SK-N-SH treated with all-trans-retinoic acid at 6 μM for 48 hours (cell line): ENCODE data around the gene COG4.

Experiments
- ATAC-seq: fragments of 200-7000 bp; cut with Tn5 transposase; 3 replicates; pipeline ENCODE4 v1.9.1; 2020; ENCODE audit warnings: mild to moderate bottlenecking, moderate library complexity
- ARNTL ChIP-seq: fragments of 450-650 bp; formaldehyde crosslinking; IDR thresholded peaks from 2 replicates; pipeline ENCODE4 v1.5.0; 2020; ENCODE audit warnings: low read depth, mild to moderate bottlenecking, moderate library complexity, borderline replicate concordance
- BACH2 ChIP-seq: fragments of 250-450 bp; sonication (Bioruptor Pico); IDR thresholded peaks from 2 replicates; pipeline ENCODE4 v1.9.0; 2021; ENCODE audit warnings: mild to moderate bottlenecking, borderline replicate concordance
- CSDC2 ChIP-seq: fragments of 250-450 bp; sonication (Bioruptor Pico); IDR thresholded peaks from 2 replicates; pipeline ENCODE4 v1.5.0; 2020; ENCODE audit warnings: mild to moderate bottlenecking, moderate library complexity
- OSR1 ChIP-seq: fragments of 250-450 bp; sonication (Bioruptor Pico); IDR thresholded peaks from 2 replicates; pipeline ENCODE4 v1.8.0; 2022; ENCODE audit warnings: moderate library complexity, mild to moderate bottlenecking, inconsistent platforms
- SNAI2 ChIP-seq: fragments of 250-450 bp; sonication (Bioruptor Pico); IDR thresholded peaks from 2 replicates; pipeline ENCODE4 v1.5.0; 2020; ENCODE audit warnings: mild to moderate bottlenecking, moderate library complexity
- TCF4 ChIP-seq: fragments of 250-450 bp; sonication (Bioruptor Pico); IDR thresholded peaks from 2 replicates; pipeline ENCODE4 v1.8.0; 2021; ENCODE audit warnings: mild to moderate bottlenecking, moderate library complexity, borderline replicate concordance
- TOX ChIP-seq: fragments of 250-450 bp; sonication (Bioruptor Pico); IDR thresholded peaks from 2 replicates; pipeline ENCODE4 v1.8.0; 2021; ENCODE audit warnings: mild to moderate bottlenecking, moderate library complexity, borderline replicate concordance
- ZFP3 ChIP-seq: fragments of 250-450 bp; sonication (Bioruptor Pico); IDR thresholded peaks from 2 replicates; pipeline ENCODE4 v1.5.0; 2020; ENCODE audit warnings: mild to moderate bottlenecking, moderate library complexity
- ZFP30 ChIP-seq: fragments of 450-650 bp; formaldehyde crosslinking; IDR thresholded peaks from 2 replicates; pipeline ENCODE4 v1.5.0; 2022; ENCODE audit warnings: mild to moderate bottlenecking, moderate library complexity
- ZNF565 ChIP-seq: fragments of 450-650 bp; formaldehyde crosslinking; conservative IDR thresholded peaks from 2 replicates; pipeline ENCODE4 v1.5.0; 2020; ENCODE audit warnings: low read depth, mild to moderate bottlenecking, moderate library complexity
- ZNF8 ChIP-seq: fragments of 450-650 bp; formaldehyde crosslinking; IDR thresholded peaks from 2 replicates; pipeline ENCODE4 v1.5.0; 2020; ENCODE audit warnings: mild to moderate bottlenecking, moderate library complexity
- TF ChIP-seq, protein P1 (sequence below): fragments of 250-450 bp; sonication (Bioruptor Pico); IDR thresholded peaks from 2 replicates; pipeline ENCODE4 v1.8.0; 2021; ENCODE audit warnings: low read depth, mild to moderate bottlenecking, moderate library complexity, borderline replicate concordance
- TF ChIP-seq, protein P2 (sequence below): fragments of 250-450 bp; sonication (Bioruptor Pico); IDR thresholded peaks from 2 replicates; pipeline ENCODE4 v1.5.1; 2021; ENCODE audit warnings: mild to moderate bottlenecking, moderate library complexity

COG4 gene

DNA sequence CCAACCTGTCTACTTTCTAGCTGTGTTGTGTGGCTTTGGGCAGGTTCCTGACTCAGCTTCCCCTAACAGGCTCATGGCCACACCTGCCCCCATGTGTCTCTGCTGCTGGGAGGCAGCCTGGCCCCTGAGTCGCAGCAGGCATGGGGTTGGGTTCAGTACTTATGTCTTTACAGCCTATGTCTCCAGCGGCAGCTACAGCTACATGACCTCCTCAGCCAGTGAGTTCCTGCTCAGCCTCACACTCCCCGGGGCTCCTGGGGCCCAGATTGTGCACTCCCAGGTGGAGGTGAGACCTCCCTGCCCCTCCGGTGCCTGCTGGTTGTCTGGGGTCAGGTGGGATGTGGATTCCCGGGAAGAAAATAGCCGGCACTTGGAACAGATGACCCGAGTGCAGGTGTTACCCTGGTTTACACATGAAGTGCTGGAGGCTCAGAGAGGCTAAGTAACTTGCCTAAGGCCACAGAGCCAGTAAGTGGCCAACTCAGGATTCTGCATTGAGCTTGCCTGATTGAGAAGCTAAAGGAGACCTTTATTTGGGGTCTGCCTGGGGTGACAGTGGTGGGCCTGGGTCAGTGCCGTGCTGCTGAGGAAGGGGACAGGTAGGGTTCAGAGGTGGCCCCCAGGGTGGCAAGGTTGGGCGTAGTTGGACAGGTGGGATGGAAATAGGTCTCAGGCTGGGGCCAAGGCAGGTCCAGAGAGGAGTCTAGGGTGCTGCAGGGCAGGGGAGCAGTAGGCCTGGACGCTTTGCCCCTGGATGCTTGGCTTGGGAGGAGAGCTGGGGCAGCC is 53.0 kb downstream of the COG4 start (continued):
- TF ChIP-seq, protein P1, sequence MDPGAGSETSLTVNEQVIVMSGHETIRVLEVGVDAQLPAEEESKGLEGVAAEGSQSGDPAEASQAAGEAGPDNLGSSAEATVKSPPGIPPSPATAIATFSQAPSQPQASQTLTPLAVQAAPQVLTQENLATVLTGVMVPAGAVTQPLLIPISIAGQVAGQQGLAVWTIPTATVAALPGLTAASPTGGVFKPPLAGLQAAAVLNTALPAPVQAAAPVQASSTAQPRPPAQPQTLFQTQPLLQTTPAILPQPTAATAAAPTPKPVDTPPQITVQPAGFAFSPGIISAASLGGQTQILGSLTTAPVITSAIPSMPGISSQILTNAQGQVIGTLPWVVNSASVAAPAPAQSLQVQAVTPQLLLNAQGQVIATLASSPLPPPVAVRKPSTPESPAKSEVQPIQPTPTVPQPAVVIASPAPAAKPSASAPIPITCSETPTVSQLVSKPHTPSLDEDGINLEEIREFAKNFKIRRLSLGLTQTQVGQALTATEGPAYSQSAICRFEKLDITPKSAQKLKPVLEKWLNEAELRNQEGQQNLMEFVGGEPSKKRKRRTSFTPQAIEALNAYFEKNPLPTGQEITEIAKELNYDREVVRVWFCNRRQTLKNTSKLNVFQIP (CRISPR knock-in tag) = no peak

DNA sequence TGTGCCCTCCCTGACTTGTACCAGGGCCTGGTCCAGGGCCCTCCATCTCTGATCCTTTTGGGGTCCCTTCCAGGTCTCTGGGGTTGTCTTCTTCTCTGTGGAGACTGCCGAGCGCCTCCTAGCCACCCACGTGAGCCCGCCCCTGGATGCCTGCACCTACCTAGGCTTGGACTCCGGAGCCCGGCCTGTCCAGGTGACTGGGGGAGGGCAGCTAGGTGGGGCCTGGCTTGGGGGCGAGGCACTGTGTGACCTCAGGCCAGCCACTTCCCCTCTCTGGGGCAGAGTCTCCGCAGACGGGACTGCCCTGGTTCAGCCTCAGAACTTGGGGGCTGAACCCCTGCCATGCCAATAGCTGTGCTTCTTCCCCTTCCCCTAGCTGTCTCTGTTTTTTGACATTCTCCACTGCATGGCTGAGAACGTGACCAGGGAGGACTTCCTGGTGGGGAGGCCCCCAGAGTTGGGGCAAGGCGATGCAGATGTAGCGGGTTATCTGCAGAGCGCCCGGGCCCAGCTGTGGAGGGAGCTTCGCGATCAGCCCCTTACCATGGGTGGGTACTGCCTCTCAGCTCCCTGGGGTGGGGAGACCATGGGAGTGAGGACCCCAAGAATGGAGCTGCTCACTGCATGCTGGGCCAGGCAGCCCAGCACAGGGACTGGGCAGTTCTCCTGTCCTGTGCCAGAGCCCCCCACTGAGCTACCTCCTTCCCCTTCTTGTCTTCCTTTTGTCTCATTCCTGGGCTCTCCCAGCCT is 54.4 kb downstream of the COG4 start:
- TF ChIP-seq TOX (CRISPR knock-in tag) (no peak), SNAI2 (CRISPR knock-in tag) (no peak), TCF4 (no peak), ZFP3 (CRISPR knock-in tag) (no peak), ARNTL (no peak), ZNF565 (CRISPR knock-in tag) (no peak), OSR1 (no peak)
- TF ChIP-seq, all 23 proteins: peak for 0
- no peak for ATAC-seq

DNA sequence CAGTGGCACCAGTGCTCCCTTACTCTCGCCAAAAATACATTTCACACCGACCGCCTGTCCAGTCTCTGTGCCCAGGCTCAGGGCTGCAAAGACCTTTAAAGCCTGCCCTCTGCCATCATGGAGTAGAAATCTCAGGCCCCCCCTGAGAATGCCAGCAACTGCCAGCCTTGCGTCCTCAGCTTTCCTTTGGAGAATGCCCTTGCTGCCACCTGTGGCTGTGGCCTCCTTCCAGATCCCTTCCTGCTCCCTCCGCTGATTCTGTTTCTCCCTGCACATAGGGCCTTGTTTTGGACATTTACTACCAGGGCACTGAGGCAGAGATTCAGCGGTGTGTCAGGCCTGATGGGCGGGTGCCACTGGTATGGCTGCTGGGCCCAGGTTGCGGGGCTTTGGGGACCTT is 55.7 kb downstream of the COG4 start:
- no peak for TF ChIP-seq ZNF8 (CRISPR knock-in tag)
- TF ChIP-seq BACH2 = no peak
- TF ChIP-seq, protein P1 (CRISPR knock-in tag) = no peak
- no peak for TF ChIP-seq TOX (CRISPR knock-in tag)
- no peak for TF ChIP-seq ARNTL
- ATAC-seq = no peak

DNA sequence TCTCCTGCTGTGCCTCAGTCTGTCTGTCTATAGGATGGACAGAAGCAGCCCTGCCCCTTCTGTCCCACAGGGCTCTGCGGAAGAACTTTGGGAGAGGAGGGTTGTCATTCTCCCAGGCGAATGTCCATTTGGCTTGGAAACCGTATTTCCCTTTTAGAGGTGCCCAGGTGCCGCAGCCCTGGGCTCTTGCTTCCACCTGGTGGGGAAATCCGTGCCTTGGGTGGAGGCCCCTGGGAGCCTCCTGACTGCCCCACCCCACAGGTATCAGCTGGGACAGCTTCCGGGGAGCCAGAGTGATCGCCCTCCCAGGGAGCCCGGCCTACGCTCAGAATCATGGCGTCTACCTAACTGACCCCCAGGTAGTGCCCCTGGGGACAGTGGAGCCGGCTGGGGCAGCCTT is 56.2 kb downstream of the COG4 start:
- TF ChIP-seq ZFP30 (CRISPR knock-in tag) = no peak
- TF ChIP-seq, protein P1 (CRISPR knock-in tag) = no peak
- TF ChIP-seq, protein P2, sequence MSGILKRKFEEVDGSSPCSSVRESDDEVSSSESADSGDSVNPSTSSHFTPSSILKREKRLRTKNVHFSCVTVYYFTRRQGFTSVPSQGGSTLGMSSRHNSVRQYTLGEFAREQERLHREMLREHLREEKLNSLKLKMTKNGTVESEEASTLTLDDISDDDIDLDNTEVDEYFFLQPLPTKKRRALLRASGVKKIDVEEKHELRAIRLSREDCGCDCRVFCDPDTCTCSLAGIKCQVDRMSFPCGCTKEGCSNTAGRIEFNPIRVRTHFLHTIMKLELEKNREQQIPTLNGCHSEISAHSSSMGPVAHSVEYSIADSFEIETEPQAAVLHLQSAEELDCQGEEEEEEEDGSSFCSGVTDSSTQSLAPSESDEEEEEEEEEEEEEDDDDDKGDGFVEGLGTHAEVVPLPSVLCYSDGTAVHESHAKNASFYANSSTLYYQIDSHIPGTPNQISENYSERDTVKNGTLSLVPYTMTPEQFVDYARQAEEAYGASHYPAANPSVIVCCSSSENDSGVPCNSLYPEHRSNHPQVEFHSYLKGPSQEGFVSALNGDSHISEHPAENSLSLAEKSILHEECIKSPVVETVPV (CRISPR knock-in tag) = no peak
- TF ChIP-seq ZFP3 (CRISPR knock-in tag) = no peak
- no peak for ATAC-seq

DNA sequence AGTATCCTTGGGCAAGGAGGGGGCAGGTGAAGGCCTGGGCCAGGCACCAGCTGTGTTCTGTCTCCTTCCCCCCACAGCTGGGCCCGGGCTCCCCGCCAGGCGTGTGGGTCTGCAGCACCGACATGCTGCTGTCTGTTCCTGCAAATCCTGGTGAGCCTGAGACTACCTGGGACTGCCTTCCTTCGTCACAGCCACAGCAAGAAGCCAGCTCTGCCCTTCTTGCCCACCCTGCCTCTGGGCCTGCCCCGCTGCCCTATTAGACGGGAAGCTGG is 56.6 kb downstream of the COG4 start:
- no peak for TF ChIP-seq OSR1
- TF ChIP-seq, protein P2 (CRISPR knock-in tag) = no peak
- no peak for TF ChIP-seq CSDC2 (CRISPR knock-in tag)
- no peak for ATAC-seq
